ENCODE data around the gene XXYLT1.
"Not testable (repeated sequence)": the region's sequence is repeated elsewhere in the genome, so short reads cannot be mapped to it uniquely, and the experiment has no call there.

The XXYLT1 gene

GRCh38 chr3:195187609-195188425 lies 83.1 kb downstream of the XXYLT1 start:
- H3K9me3 ChIP-seq (ENCODE audit: control insufficient read depth in 5 of 5, low read length in 5 of 5): peaks cover 0 to 7% (median 7%) of the 10 kb centered on the region in 5 donors
- H3K9ac ChIP-seq (ENCODE audit: low read length in 5 of 5): no peak overlapping the region
- no peaks in the 10 kb centered on the region for H3K36me3 ChIP-seq (ENCODE audit: control insufficient read depth in 5 of 5, insufficient read depth in 5 of 5, low read length in 5 of 5)
- no peak overlapping the region for H3K4me3 ChIP-seq (ENCODE audit: low read depth in 1 of 5, low read length in 5 of 5)
- H3K27me3 ChIP-seq (ENCODE audit: control insufficient read depth in 5 of 5, insufficient read depth in 4 of 5, low read length in 5 of 5): no peaks in the 10 kb centered on the region
- no peak overlapping the region for H3K27ac ChIP-seq (ENCODE audit: low read depth, low read length)
- peaks cover 2 to 41% (median 21%) of the 10 kb centered on the region in 5 donors for H3K4me1 ChIP-seq (ENCODE audit: control insufficient read depth in 5 of 5, insufficient read depth in 5 of 5, low read length in 5 of 5)

GRCh38 chr3:195186710-195187047 lies 84.3 kb downstream of the XXYLT1 start:
- H3K9me3 ChIP-seq (ENCODE audit: control insufficient read depth in 5 of 5, low read length in 5 of 5); H3K27me3 ChIP-seq (ENCODE audit: control insufficient read depth in 5 of 5, insufficient read depth in 4 of 5, low read length in 5 of 5); H3K36me3 ChIP-seq (ENCODE audit: control insufficient read depth in 5 of 5, insufficient read depth in 5 of 5, low read length in 5 of 5); H3K4me3 ChIP-seq (ENCODE audit: low read depth in 1 of 5, low read length in 5 of 5); H3K27ac ChIP-seq (ENCODE audit: low read depth, low read length); H3K9ac ChIP-seq (ENCODE audit: low read length in 5 of 5): not testable (repeated sequence)
- H3K4me1 ChIP-seq (ENCODE audit: control insufficient read depth in 5 of 5, insufficient read depth in 5 of 5, low read length in 5 of 5): peaks cover 2 to 48% (median 24%) of the 10 kb centered on the region in 5 donors

- H3K36me3 ChIP-seq (ENCODE audit: control insufficient read depth in 5 of 5, insufficient read depth in 5 of 5, low read length in 5 of 5): no peaks in the 10 kb centered on the region
- H3K27me3 ChIP-seq (ENCODE audit: control insufficient read depth in 5 of 5, insufficient read depth in 4 of 5, low read length in 5 of 5): no peaks in the 10 kb centered on the region
- H3K4me3 ChIP-seq (ENCODE audit: low read depth in 1 of 5, low read length in 5 of 5): no peak overlapping the region
- H3K9me3 ChIP-seq (ENCODE audit: control insufficient read depth in 5 of 5, low read length in 5 of 5): peaks cover 0 to 2% (median 0%) of the 10 kb centered on the region in 5 donors
- H3K4me1 ChIP-seq (ENCODE audit: control insufficient read depth in 5 of 5, insufficient read depth in 5 of 5, low read length in 5 of 5): peaks cover 5 to 53% (median 29%) of the 10 kb centered on the region in 5 donors
- H3K9ac ChIP-seq (ENCODE audit: low read length in 5 of 5): no peak overlapping the region
- no peak overlapping the region for H3K27ac ChIP-seq (ENCODE audit: low read depth, low read length)
Observed at GRCh38 chr3:195186041-195186709, 84.8 kb downstream of the XXYLT1 start.

GRCh38 chr3:195185583-195185982 lies 85.4 kb downstream of the XXYLT1 start:
- Histone ChIP-seq H3K4me1 (ENCODE audit: control insufficient read depth in 5 of 5, insufficient read depth in 5 of 5, low read length in 5 of 5) (peaks cover 5 to 59% (median 32%) of the 10 kb centered on the region in 5 donors), H3K4me3 (ENCODE audit: low read depth in 1 of 5, low read length in 5 of 5) (no peak overlapping the region), H3K9ac (ENCODE audit: low read length in 5 of 5) (no peak overlapping the region), H3K36me3 (ENCODE audit: control insufficient read depth in 5 of 5, insufficient read depth in 5 of 5, low read length in 5 of 5) (no peaks in the 10 kb centered on the region), H3K27ac (ENCODE audit: low read depth, low read length) (no peak overlapping the region), H3K27me3 (ENCODE audit: control insufficient read depth in 5 of 5, insufficient read depth in 4 of 5, low read length in 5 of 5) (no peaks in the 10 kb centered on the region), H3K9me3 (ENCODE audit: control insufficient read depth in 5 of 5, low read length in 5 of 5) (no peaks in the 10 kb centered on the region)

GRCh38 chr3:195184716-195185421 lies 86.1 kb downstream of the XXYLT1 start:
- peaks cover 6 to 66% (median 39%) of the 10 kb centered on the region in 5 donors for H3K4me1 ChIP-seq (ENCODE audit: control insufficient read depth in 5 of 5, insufficient read depth in 5 of 5, low read length in 5 of 5)

GRCh38 chr3:195183071-195183776 lies 87.7 kb downstream of the XXYLT1 start:
- Histone ChIP-seq H3K27ac (ENCODE audit: low read depth, low read length) (peak overlapping the region; percentile 61), H3K4me1 (ENCODE audit: control insufficient read depth in 5 of 5, insufficient read depth in 5 of 5, low read length in 5 of 5) (peaks cover 10 to 78% (median 43%) of the 10 kb centered on the region in 5 donors), H3K9ac (ENCODE audit: low read length in 5 of 5) (no peak overlapping the region)

More at GRCh38 chr3:195184716-195185421, 86.1 kb downstream of the XXYLT1 start:
- Histone ChIP-seq H3K27ac (ENCODE audit: low read depth, low read length) (no peak overlapping the region), H3K9me3 (ENCODE audit: control insufficient read depth in 5 of 5, low read length in 5 of 5) (no peaks in the 10 kb centered on the region), H3K9ac (ENCODE audit: low read length in 5 of 5) (no peak overlapping the region), H3K4me3 (ENCODE audit: low read depth in 1 of 5, low read length in 5 of 5) (no peak overlapping the region), H3K27me3 (ENCODE audit: control insufficient read depth in 5 of 5, insufficient read depth in 4 of 5, low read length in 5 of 5) (no peaks in the 10 kb centered on the region), H3K36me3 (ENCODE audit: control insufficient read depth in 5 of 5, insufficient read depth in 5 of 5, low read length in 5 of 5) (no peaks in the 10 kb centered on the region)

GRCh38 chr3:195182470-195182795 lies 88.5 kb downstream of the XXYLT1 start:
- Histone ChIP-seq H3K4me3 (ENCODE audit: low read depth in 1 of 5, low read length in 5 of 5) (no peak overlapping the region), H3K36me3 (ENCODE audit: control insufficient read depth in 5 of 5, insufficient read depth in 5 of 5, low read length in 5 of 5) (no peaks in the 10 kb centered on the region), H3K4me1 (ENCODE audit: control insufficient read depth in 5 of 5, insufficient read depth in 5 of 5, low read length in 5 of 5) (peaks cover 10 to 77% (median 39%) of the 10 kb centered on the region in 5 donors), H3K9me3 (ENCODE audit: control insufficient read depth in 5 of 5, low read length in 5 of 5) (no peaks in the 10 kb centered on the region), H3K9ac (ENCODE audit: low read length in 5 of 5) (peak overlapping the region in 1 of 5 donors; percentile 14), H3K27ac (ENCODE audit: low read depth, low read length) (peak overlapping the region; percentile 61), H3K27me3 (ENCODE audit: control insufficient read depth in 5 of 5, insufficient read depth in 4 of 5, low read length in 5 of 5) (no peaks in the 10 kb centered on the region)

More at GRCh38 chr3:195183071-195183776, 87.7 kb downstream of the XXYLT1 start:
- Histone ChIP-seq H3K9me3 (ENCODE audit: control insufficient read depth in 5 of 5, low read length in 5 of 5) (no peaks in the 10 kb centered on the region), H3K36me3 (ENCODE audit: control insufficient read depth in 5 of 5, insufficient read depth in 5 of 5, low read length in 5 of 5) (no peaks in the 10 kb centered on the region), H3K4me3 (ENCODE audit: low read depth in 1 of 5, low read length in 5 of 5) (no peak overlapping the region), H3K27me3 (ENCODE audit: control insufficient read depth in 5 of 5, insufficient read depth in 4 of 5, low read length in 5 of 5) (no peaks in the 10 kb centered on the region)

- Histone ChIP-seq H3K9me3 (ENCODE audit: control insufficient read depth in 5 of 5, low read length in 5 of 5) (no peaks in the 10 kb centered on the region), H3K4me1 (ENCODE audit: control insufficient read depth in 5 of 5, insufficient read depth in 5 of 5, low read length in 5 of 5) (peaks cover 10 to 75% (median 39%) of the 10 kb centered on the region in 5 donors), H3K9ac (ENCODE audit: low read length in 5 of 5) (peak overlapping the region in 1 of 5 donors; percentile 14), H3K27me3 (ENCODE audit: control insufficient read depth in 5 of 5, insufficient read depth in 4 of 5, low read length in 5 of 5) (no peaks in the 10 kb centered on the region), H3K4me3 (ENCODE audit: low read depth in 1 of 5, low read length in 5 of 5) (no peak overlapping the region), H3K27ac (ENCODE audit: low read depth, low read length) (peak overlapping the region; percentile 20), H3K36me3 (ENCODE audit: control insufficient read depth in 5 of 5, insufficient read depth in 5 of 5, low read length in 5 of 5) (no peaks in the 10 kb centered on the region)
Observed at GRCh38 chr3:195181741-195182469, 89.1 kb downstream of the XXYLT1 start.

GRCh38 chr3:195181113-195181498 lies 89.9 kb downstream of the XXYLT1 start:
- H3K4me3 ChIP-seq (ENCODE audit: low read depth in 1 of 5, low read length in 5 of 5): no peak overlapping the region
- peaks cover 10 to 75% (median 39%) of the 10 kb centered on the region in 5 donors for H3K4me1 ChIP-seq (ENCODE audit: control insufficient read depth in 5 of 5, insufficient read depth in 5 of 5, low read length in 5 of 5)
- no peaks in the 10 kb centered on the region for H3K36me3 ChIP-seq (ENCODE audit: control insufficient read depth in 5 of 5, insufficient read depth in 5 of 5, low read length in 5 of 5)
- H3K9ac ChIP-seq (ENCODE audit: low read length in 5 of 5): no peak overlapping the region
- H3K27ac ChIP-seq (ENCODE audit: low read depth, low read length): peak overlapping the region; percentile 20
- no peaks in the 10 kb centered on the region for H3K9me3 ChIP-seq (ENCODE audit: control insufficient read depth in 5 of 5, low read length in 5 of 5)
- H3K27me3 ChIP-seq (ENCODE audit: control insufficient read depth in 5 of 5, insufficient read depth in 4 of 5, low read length in 5 of 5): no peaks in the 10 kb centered on the region
